Lower leg skin (tissue), 4 donors: ENCODE results near the gene IL1A. TPM values are rescaled to one million over a fixed set of nuclear protein-coding genes. Genes with fewer than 3 reads are reported as not detected.

Experiments used
- DNase-seq, 2 donors: peaks; one replicate each; pipeline ENCODE4 v3.0.0-alpha.2; 2019; ENCODE audit warnings: low spot score in 2 of 2
- H3K4me3 ChIP-seq: fragments of 200-600 bp; sonication (generic); 2 replicates; pipeline ENCODE4 v1.5.1; 2017; ENCODE audit warnings: mild to moderate bottlenecking, low read depth; ENCODE audit not compliant: poor library complexity, severe bottlenecking
- CTCF ChIP-seq, 3 donors: fragments of 450-650 bp; IDR thresholded peaks; one replicate each; pipeline ENCODE4 v1.5.1; 2016; ENCODE audit warnings: antibody characterized with exemption in 3 of 3, mild to moderate bottlenecking in 3 of 3, moderate library complexity in 2 of 3
- POLR2A ChIP-seq, 2 donors: fragments of 450-650 bp; IDR thresholded peaks; one replicate each; pipeline ENCODE4 v1.6.1; 2016 to 2017; ENCODE audit warnings: antibody characterized with exemption in 2 of 2, mild to moderate bottlenecking in 1 of 2, moderate library complexity in 1 of 2
- WGBS, 2 donors: methylation state at CpG; one replicate each; pipeline ENCODE4 v1.1.5; 2018; 5-methylcytosine and 5-hydroxymethylcytosine counted together
- intact Hi-C: fragments of 100-400 bp; cut with DNase I; formaldehyde crosslinking; loops from one replicate; pipeline ENCODE4 v1.15.0; 2023; ENCODE audit warnings: low total_unique reads
- total RNA-seq, 4 donors: library from RNA; depleted of rRNA; stranded (reverse); fragments of >200 nt; gene quantifications; one replicate each; pipeline ENCODE4 v1.1.0, GENCODE V29; 2016

IL1A gene
- total RNA-seq, 4 donors from 2014 or later, result 0.53 to 5.3 (median 0.84) TPM

- no peak overlapping the region for H3K4me3 ChIP-seq
- TF ChIP-seq POLR2A (IDR thresholded peaks at IDR 0.05), result no peak
- no peak for TF ChIP-seq CTCF (IDR thresholded peaks at IDR 0.05)
- intact Hi-C loops, result no loop called here
- no peak for DNase-seq
These were observed 36.0 kb upstream of the IL1A start for GRCh38 chr2:112820343-112820742.

GRCh38 chr2:112819081-112819480 is 34.8 kb upstream of the IL1A start:
- no peak overlapping the region for H3K4me3 ChIP-seq
- intact Hi-C loops, result no loop called here
- DNase-seq, result no peak
- WGBS, 2 donors, result 76 to 87% methylated on average over 7 of the region's 7 CpGs
- no peak for TF ChIP-seq POLR2A (IDR thresholded peaks at IDR 0.05)
- no peak for TF ChIP-seq CTCF (IDR thresholded peaks at IDR 0.05)

GRCh38 chr2:112818094-112818902 is 34.0 kb upstream of the IL1A start:
- no peak for TF ChIP-seq POLR2A (IDR thresholded peaks at IDR 0.05)
- TF ChIP-seq CTCF (IDR thresholded peaks at IDR 0.05), result no peak
- DNase-seq, result no peak
- no peak overlapping the region for H3K4me3 ChIP-seq
- 68 to 74% methylated on average over 3 of the region's 3 CpGs for WGBS, 2 donors
- intact Hi-C loops, result no loop called here

- intact Hi-C loops, result no loop called here
- no peak for DNase-seq
- TF ChIP-seq POLR2A (IDR thresholded peaks at IDR 0.05), result no peak
- TF ChIP-seq CTCF (IDR thresholded peaks at IDR 0.05), result no peak
- H3K4me3 ChIP-seq, result no peak overlapping the region
- whole genome bisulfite sequencing, 2 donors, result 71 to 82% methylated on average over 4 of the region's 4 CpGs
These were observed 32.9 kb upstream of the IL1A start for GRCh38 chr2:112817082-112817689.

- 30 to 34% methylated on average over 2 of the region's 2 CpGs for WGBS, 2 donors
- no peak for TF ChIP-seq CTCF (IDR thresholded peaks at IDR 0.05)
- TF ChIP-seq POLR2A (IDR thresholded peaks at IDR 0.05), result no peak
- no peak overlapping the region for H3K4me3 ChIP-seq
- intact Hi-C loops, result no loop called here
- DNase-seq, result no peak
These were observed 30.0 kb upstream of the IL1A start for GRCh38 chr2:112814278-112814677.
